ENCODE data around the gene TCF23. TPM values are rescaled to one million over a fixed set of nuclear protein-coding genes. Genes with fewer than 3 reads are reported as not detected.

Gene TCF23
- total RNA-seq, 2 donors from 2014 or later = 8.5 TPM; not detected in 1

GRCh38 chr2:27184115-27184514, 35.3 kb downstream of the TCF23 start:
- H3K9me3 ChIP-seq = no peaks in the 10 kb centered on the region
- H3K36me3 ChIP-seq = no peaks in the 10 kb centered on the region
- H3K4me3 ChIP-seq = no peak overlapping the region
- no peaks in the 10 kb centered on the region for H3K27me3 ChIP-seq (replicated peaks; ENCODE audit: insufficient read depth)
- no peak for DNase-seq (ENCODE audit: low spot score)
- no peaks in the 10 kb centered on the region for H3K4me1 ChIP-seq (replicated peaks)
- WGBS = 60% methylated on average over 4 of the region's 4 CpGs
- intact Hi-C loops (cut with DNase I) = no loop called here
- no peak for TF ChIP-seq POLR2AphosphoS5 (IDR thresholded peaks at IDR 0.05)
- no peak for TF ChIP-seq CTCF (IDR thresholded peaks at IDR 0.05)
- peak overlapping the region in 1 of 2 donors; percentile 56 for H3K27ac ChIP-seq

GRCh38 chr2:27185331-27186026, 36.7 kb downstream of the TCF23 start:
- Histone ChIP-seq H3K36me3 (no peaks in the 10 kb centered on the region), H3K27me3 (replicated peaks; ENCODE audit: insufficient read depth) (no peaks in the 10 kb centered on the region), H3K9me3 (no peaks in the 10 kb centered on the region), H3K4me3 (no peak overlapping the region), H3K27ac (peak overlapping the region; percentile 49 to 56), H3K4me1 (replicated peaks) (no peaks in the 10 kb centered on the region)
- intact Hi-C loops (cut with DNase I) = no loop called here
- no peak for DNase-seq (ENCODE audit: low spot score)
- TF ChIP-seq POLR2AphosphoS5 (IDR thresholded peaks at IDR 0.05) (peak; percentile 2), POLR2A (IDR thresholded peaks at IDR 0.05) (no peak), CTCF (IDR thresholded peaks at IDR 0.05) (no peak)
- 15% methylated on average over 6 of the region's 6 CpGs for WGBS

- no peaks in the 10 kb centered on the region for H3K9me3 ChIP-seq
- no peak overlapping the region for H3K4me3 ChIP-seq
- no peaks in the 10 kb centered on the region for H3K27me3 ChIP-seq (replicated peaks; ENCODE audit: insufficient read depth)
- H3K27ac ChIP-seq = peak overlapping the region in 1 of 2 donors; percentile 55
- no peaks in the 10 kb centered on the region for H3K36me3 ChIP-seq
- WGBS = 74% methylated on average over 6 of the region's 6 CpGs
- no peaks in the 10 kb centered on the region for H3K4me1 ChIP-seq (replicated peaks)
- DNase-seq (ENCODE audit: low spot score) = no peak
- TF ChIP-seq POLR2A (IDR thresholded peaks at IDR 0.05) = no peak
- no peak for TF ChIP-seq CTCF (IDR thresholded peaks at IDR 0.05)
- no peak for TF ChIP-seq POLR2AphosphoS5 (IDR thresholded peaks at IDR 0.05)
- intact Hi-C loops (cut with DNase I) = no loop called here
These were observed 38.0 kb downstream of the TCF23 start for GRCh38 chr2:27186613-27187345.

- H3K9me3 ChIP-seq = no peaks in the 10 kb centered on the region
- no peaks in the 10 kb centered on the region for H3K4me1 ChIP-seq (replicated peaks)
- no peak overlapping the region for H3K27ac ChIP-seq
- intact Hi-C loops (cut with DNase I) = no loop called here
- TF ChIP-seq POLR2AphosphoS5 (IDR thresholded peaks at IDR 0.05) (no peak), CTCF (IDR thresholded peaks at IDR 0.05) (no peak), POLR2A (IDR thresholded peaks at IDR 0.05) (no peak)
- no peak overlapping the region for H3K4me3 ChIP-seq
- H3K36me3 ChIP-seq = no peaks in the 10 kb centered on the region
- no peaks in the 10 kb centered on the region for H3K27me3 ChIP-seq (replicated peaks; ENCODE audit: insufficient read depth)
- WGBS = 90% methylated on average over 8 of the region's 8 CpGs
- no peak for DNase-seq (ENCODE audit: low spot score)
These were observed 41.2 kb downstream of the TCF23 start for GRCh38 chr2:27189989-27190388.
